SH-SY5Y (cell line): Measurements from ENCODE around the gene CDH4.

Experiments
- GATA2 ChIP-seq: IDR thresholded peaks from 2 replicates; pipeline ENCODE4 v1.6.1; 2011; ENCODE audit warnings: mild to moderate bottlenecking, low read depth, low read length
- GATA3 ChIP-seq: IDR thresholded peaks from 2 replicates; pipeline ENCODE4 v1.6.1; 2011; ENCODE audit warnings: low read depth, mild to moderate bottlenecking, low read length, moderate library complexity

GRCh38 chr20:61723529-61724257 lies 471.6 kb downstream of the CDH4 start:
- no peak for TF ChIP-seq GATA3
- no peak for TF ChIP-seq GATA2
